ENCODE data around the gene CITED1.

DNA sequence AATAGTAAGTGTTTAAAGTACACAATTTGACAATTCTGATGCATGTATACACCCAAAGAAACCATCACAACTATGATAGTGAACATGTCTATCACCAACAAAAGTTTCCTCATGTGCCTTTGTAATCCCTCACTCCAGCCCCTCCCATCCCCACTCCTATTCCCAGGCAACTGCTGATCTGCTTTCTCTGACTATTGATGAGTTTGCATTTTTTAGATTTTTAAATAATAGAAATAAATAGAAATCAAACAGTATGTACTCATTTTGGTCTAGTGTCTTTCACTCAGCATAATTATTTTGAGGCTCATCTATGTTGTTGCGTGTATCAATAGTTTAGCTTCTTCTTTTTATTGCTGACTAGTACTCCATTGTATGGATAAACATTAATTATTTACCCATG, 23.4 kb downstream of the CITED1 start:
- TF ChIP-seq, protein P1, sequence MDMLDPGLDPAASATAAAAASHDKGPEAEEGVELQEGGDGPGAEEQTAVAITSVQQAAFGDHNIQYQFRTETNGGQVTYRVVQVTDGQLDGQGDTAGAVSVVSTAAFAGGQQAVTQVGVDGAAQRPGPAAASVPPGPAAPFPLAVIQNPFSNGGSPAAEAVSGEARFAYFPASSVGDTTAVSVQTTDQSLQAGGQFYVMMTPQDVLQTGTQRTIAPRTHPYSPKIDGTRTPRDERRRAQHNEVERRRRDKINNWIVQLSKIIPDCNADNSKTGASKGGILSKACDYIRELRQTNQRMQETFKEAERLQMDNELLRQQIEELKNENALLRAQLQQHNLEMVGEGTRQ (IDR thresholded peaks at IDR 0.05): no peak
- no peak for TF ChIP-seq SMC3 (IDR thresholded peaks at IDR 0.05)

Measured in A549 (cell line).